HTR-8/SVneo (cell line): ENCODE data around the gene RFX1.
"Not testable (repeated sequence)": the region's sequence is repeated elsewhere in the genome, so short reads cannot be mapped to it uniquely, and the experiment has no call there.

ENCODE experiments used
- DNase-seq: peaks from one replicate; pipeline ENCODE4 v3.0.0; 2011; ENCODE audit warnings: low spot score, mixed read lengths; ENCODE audit not compliant: insufficient read length
- FAIRE-seq: peaks from 2 replicates; lab custom pipeline; 2011; peaks lifted over from hg19 to GRCh38; lab: Jason Lieb, UNC

RFX1 gene

DNA sequence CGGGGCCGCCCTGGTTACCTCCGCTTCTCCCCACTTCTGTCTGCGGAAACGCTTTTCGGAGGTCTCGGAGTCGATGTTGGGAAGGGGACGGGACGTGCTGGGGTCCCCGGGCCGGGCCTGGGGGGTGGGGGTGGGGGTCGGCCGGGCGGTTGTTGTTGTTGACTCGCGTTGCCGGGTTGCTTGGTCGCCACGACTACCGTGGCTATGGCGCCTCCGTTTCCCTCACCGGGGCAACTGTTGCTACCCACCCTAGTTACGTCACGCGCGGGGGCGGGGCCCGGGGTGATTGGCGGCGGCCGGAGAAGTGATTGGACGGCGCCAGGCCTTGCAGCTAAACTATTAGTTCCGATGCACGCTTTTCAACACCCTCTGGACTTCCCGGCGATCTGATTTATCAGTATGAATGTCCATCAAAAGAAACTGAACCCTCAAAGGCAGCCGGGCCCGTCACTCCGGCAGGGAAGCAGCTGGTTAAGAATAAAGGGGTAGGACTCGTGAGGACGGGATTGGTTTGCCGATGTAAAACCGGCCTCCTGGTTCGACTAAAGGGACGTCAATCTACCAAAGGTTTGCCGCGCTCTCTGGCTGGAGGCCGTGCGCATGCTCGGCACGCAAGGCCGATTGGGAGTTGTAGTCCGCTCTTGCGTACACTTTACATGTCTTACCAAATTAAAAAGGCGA, at the start of gene RFX1:
Gene RFX1, minus strand, starts transcription at position 236 of the 681 bp plus-strand sequence. CDS start 12,477 bp downstream, outside the sequence.
- DNase-seq (peak; percentile 99), FAIRE-seq (peak; percentile 93)

- FAIRE-seq = no peak
These were observed 49.3 kb upstream of the RFX1 start for GRCh38 chr19:14055396-14055795.

DNA sequence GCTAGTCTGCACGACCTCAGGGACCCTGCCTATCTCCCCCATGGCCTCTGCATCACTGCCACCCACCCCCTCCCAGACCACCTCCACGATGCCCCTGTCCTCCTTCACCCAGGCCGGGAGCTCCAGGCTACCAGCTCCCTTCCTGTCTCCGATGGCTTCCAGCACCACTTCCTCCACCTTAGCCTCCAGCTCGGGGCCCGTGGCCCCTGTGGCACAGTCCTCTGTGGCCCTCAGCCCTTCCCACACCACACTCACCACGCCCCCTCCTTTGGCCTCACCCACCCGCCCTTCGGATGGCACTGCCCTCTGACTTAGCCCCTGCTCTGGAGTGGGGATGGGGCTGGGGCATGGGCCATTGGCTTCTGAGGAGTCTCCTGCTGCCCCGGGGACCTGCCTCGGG, 48.6 kb upstream of the RFX1 start:
- no peak for FAIRE-seq
- DNase-seq = no peak

More at GRCh38 chr19:14055396-14055795, 49.3 kb upstream of the RFX1 start:
- no peak for DNase-seq

DNA sequence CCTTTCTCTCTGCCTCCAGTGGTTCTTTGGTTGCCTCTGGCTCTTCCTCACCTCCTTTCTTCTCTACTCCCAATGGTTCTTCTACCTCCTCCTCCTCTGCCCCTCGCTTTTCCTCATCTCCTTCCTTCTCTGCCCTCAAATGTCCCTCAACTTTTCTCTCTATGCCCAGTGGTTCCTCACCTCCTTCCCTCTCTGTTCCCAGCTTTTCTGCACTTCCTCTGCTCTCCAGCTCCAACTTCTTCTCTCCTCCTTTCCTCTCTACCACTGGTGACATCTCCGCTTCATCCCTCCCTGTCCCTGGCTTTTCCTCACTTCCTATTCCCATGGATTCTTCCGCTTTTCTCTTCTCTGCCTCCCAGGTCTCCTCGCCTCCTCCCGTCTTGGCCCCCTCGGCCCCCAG, 48.0 kb upstream of the RFX1 start:
- FAIRE-seq = no peak
- no peak for DNase-seq

GRCh38 chr19:14053500-14053899, 47.4 kb upstream of the RFX1 start:
- DNase-seq = no peak
- FAIRE-seq = no peak

DNA sequence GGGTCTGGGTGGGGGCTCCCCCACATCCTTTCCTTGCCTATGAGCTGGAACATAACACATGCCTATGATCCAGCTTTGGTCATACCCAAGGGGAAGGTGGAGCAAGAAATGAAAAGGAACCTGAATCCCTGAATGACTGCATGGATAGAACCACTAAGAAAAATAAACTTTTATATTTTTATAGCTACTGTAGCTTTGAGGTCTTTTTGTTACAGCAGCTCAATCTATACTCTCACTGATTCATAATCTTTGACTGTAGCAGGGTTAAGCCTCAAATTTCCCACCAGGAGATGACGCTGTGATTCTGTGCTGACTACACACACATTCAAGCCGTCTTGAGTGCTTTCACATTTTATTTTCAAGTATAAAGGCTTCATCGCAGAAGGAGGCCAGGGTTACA, 46.9 kb upstream of the RFX1 start:
- FAIRE-seq (no peak), DNase-seq (no peak)

GRCh38 chr19:14052470-14052869, 46.4 kb upstream of the RFX1 start:
- FAIRE-seq = no peak
- no peak for DNase-seq

DNA sequence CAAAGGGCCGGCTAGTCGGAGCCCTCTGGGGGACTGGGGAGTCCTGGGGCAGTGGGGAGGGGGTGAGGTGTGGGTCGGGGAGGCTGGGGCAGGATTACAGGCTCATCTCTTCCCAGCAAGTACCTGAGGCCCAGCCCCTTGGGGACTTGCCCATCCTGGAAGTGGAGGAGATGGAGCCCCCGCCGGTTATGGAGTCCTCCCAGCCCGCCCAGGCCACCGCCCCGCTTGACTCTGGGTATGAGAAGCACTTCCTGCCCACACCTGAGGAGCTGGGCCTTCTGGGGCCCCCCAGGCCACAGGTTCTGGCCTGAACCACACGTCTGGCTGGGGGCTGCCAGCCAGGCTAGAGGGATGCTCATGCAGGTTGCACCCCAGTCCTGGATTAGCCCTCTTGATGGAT, 45.9 kb upstream of the RFX1 start:
- no peak for DNase-seq
- no peak for FAIRE-seq

GRCh38 chr19:14050961-14051360, 44.8 kb upstream of the RFX1 start:
- FAIRE-seq, DNase-seq: not testable (repeated sequence)

- no peak for FAIRE-seq
- no peak for DNase-seq
These were observed 44.4 kb upstream of the RFX1 start for GRCh38 chr19:14050512-14050911.

DNA sequence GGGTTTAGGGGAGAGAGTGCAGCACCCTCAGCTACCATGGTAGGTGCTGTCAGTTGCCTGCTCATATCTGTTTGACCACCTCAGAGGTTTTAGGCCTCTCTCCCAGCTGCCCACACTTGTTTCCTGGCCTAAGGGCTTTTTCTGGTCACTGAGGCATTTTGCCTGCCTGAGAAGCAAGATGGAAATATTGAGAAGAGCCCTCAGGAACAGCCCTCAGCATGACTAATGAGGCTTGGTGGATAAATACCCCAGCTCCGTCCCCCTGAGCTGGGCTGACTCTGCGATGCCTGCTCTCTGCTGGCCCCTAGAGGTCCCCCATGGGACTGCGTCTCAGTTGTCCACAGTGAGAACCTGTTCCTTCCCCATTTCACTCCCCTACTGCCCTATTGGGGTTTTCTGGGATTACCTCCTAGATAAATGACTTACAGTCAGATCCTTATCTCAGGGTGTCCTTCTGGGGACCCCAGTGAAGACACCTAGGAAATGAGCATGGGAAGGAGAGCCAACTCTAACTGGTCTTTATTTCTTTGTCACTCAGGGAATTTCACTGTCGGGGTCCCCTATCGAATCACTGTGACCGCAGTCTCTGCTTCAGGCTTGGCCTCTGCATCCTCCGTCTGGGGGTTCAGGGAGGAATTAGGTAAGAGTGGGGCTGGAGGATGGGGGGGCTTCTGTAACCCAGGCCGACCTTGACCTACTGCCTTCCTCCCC, 42.5 kb upstream of the RFX1 start:
- peak; percentile 45 for DNase-seq
- FAIRE-seq = no peak

GRCh38 chr19:14047866-14048265, 41.7 kb upstream of the RFX1 start:
- not testable (repeated sequence) for DNase-seq, FAIRE-seq

DNA sequence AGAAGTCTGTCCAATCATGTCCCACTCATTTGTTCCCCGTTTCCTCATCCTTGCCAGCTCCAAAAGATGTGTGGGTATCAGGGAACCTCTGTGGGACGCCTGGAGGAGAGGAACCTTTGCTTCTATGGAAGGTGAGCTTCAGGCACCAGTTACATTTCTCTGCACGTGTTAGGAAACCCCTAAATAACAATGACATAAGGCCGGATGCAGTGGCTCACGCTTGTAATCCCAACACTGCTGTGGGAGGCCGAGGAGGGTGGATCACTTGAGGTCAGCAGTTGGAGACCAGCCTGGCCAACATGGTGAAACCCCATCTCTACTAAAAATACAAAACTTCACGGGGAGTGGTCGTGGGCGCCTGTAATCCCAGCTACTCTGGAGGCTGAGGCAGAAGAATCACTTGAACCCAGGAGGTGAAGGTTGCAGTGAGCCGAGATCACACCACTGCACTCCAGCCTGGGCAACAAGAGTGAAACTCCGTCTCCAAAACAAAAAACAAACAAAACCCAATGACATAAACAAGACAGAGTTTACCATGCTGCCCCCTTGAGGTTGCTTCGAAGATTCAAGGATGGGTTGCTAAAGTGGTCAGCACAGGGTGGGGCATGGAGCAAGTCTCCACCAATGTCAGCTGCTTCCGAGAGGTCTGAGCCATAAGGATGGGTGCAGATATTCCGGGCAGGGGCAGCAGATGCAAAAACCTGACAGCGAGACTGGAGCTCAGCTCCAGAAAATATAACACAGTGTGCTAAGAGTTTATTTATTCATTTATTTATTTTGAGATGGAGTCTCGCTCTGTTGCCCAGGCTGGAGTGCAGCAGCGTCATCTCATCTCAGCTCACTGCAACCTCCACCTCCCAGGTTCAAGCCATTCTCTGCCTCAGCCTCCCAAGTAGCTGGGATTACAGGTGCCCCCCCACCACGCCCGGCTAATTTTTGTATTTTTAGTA, 36.8 kb upstream of the RFX1 start:
- not testable (repeated sequence) for FAIRE-seq, DNase-seq

GRCh38 chr19:14039181-14039580, 33.1 kb upstream of the RFX1 start:
- DNase-seq (no peak), FAIRE-seq (no peak)

DNA sequence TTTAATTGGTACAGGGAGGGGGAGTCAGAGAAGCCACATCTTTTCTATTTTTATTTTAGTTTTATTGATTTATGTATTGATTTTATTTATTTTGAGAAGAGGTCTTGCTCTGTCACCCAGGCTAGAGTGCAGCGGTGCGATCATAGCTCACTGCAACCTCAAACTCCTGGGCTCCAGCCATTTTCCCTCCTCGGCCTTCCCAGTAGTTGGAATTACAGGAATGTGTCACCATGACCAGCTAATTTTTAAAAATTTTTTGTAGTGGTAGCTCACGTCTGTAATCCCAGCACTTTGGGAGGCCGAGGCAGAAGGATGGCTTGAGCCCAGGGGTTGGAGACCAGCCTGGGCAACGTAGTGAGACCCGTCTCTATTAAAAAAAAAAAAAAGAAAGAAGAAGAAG, 29.6 kb upstream of the RFX1 start:
- FAIRE-seq (no peak), DNase-seq (no peak)

DNA sequence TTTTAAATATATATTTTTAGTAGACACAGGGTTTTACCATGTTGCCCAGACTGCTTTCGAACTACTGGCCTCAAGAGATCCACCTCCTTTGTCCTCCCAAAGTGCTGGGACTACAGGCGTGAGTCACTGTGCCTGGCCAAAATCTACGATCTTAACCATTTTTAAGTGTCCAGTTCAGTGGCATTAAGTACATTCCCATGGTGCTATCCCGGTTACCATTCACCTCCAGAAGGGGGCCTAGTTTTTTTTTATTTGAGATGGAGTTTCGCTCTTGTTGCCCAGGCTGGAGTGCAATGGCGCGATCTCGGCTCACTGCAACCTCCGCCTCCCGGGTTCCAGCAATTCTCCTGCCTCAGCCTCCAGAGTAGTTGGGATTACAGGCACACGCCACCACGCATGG, 29.0 kb upstream of the RFX1 start:
- FAIRE-seq, DNase-seq: not testable (repeated sequence)

DNA sequence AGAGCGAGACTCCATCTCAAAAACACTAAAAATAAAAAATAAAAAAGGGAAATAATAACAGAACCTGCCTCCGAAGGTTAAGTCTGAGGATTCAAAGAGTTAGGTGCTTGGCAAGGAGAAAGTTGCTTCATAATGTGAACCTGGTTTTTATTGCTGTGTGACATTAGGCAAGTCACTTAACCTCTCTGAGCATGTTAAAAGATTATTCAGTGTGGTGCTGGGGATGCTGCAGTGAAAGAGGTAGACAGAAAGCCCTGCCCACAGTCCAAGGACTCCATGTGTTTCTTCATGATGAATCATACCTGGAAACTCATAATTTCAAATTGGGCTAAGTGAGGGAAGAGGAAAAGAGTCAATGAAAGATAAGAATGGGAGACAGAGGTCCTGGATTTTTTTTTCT, 27.8 kb upstream of the RFX1 start:
- FAIRE-seq = no peak
- no peak for DNase-seq

DNA sequence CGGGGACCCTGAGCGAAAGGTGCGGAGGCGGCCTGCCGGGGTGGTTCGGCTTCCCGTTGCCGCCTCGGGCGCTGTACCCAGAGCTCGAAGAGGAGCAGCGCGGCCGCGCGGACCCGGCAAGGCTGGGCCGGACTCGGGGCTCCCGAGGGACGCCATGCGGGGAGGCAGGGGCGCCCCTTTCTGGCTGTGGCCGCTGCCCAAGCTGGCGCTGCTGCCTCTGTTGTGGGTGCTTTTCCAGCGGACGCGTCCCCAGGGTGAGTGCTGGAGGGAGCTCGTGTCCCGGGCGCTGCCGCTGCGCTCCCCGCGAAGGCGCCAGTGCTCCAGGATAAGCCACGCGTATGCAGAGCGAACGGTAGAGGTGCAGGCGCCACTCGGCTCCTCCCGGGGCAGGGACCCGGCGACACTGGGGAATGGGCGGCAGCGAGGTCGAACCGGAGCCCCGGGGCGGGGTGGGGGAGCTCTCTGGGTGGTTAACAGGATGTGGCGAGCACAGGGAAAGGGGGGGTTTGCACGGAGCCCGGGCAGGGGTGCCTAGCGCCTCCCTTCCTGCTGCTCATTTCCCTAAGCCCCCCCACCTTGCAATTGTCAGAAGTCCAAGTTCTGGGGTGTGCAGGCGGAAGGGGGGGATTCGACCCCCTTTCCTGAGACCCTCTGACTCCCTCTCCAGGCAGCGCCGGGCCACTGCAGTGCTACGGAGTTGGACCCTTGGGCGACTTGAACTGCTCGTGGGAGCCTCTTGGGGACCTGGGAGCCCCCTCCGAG, 25.8 kb upstream of the RFX1 start, which contains the start of gene IL27RA:
Gene IL27RA, plus strand, starts transcription at position 44 of the 762 bp plus-strand sequence. Its CDS starts 111 bp downstream, at position 155.
- FAIRE-seq = no peak

DNA sequence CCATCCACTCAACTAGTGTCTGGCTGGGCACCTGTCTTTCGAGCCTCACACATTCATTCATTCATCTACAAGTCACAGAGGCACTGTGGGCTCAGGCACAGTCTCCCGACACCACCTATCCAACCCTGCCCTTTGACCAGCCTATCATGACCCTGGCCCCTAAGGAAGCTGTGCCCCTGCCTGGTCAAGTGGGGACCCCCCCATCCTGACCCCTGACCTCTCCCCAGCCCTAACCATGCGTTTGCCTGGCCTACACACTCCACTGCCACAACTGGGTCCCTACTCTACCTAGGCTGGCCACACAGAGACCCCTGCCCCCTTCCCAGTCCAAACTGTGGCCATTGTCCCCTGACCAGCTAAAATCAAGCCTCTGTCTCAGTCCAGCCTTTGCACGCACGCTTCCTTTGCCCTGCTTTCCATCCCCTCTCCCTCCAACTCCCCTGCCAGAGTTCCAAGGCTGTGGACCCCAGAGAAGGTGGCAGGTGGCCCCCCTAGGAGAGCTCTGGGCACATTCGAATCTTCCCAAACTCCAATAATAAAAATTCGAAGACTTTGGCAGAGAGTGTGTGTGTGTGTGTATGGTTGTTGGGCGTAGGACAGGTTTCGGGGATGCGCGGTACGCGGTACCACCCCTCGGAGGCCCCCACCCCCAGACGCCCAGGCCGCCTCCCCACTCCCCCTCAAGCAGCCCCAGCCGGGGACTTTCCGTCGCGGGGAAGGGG, 25.0 kb upstream of the RFX1 start:
- DNase-seq = peak; percentile 28
- FAIRE-seq = no peak

More for the DNA sequence above, 25.8 kb upstream of the RFX1 start, which contains the start of gene IL27RA:
- DNase-seq = peak; percentile 72
